Gastroesophageal sphincter (tissue), 4 donors: ENCODE results near the gene SYT7. TPM values are rescaled to one million over a fixed set of nuclear protein-coding genes. Genes with fewer than 3 reads are reported as not detected.

Source experiments
- ATAC-seq: fragments of 150-250 bp; one replicate; pipeline ENCODE4 v1.9.1; 2016; ENCODE audit warnings: mild to moderate bottlenecking, moderate library complexity
- H3K27ac ChIP-seq, 4 donors: fragments of 200-600 bp; sonication (generic) in 3 of 4; 1 replicate in 3 of 4; 2 replicates in 1 of 4; pipeline ENCODE4 v1.5.1; 2016 to 2019
- H3K27me3 ChIP-seq: fragments of 200-600 bp; sonication (generic); one replicate; pipeline ENCODE4 v1.5.1; 2019
- H3K36me3 ChIP-seq, 2 donors: fragments of 200-600 bp; sonication (generic); one replicate each; pipeline ENCODE4 v1.5.1; 2019; ENCODE audit warnings: control low read depth in 1 of 2
- H3K4me1 ChIP-seq, 3 donors: fragments of 200-600 bp; sonication (generic); 1 replicate in 2 of 3; 2 replicates in 1 of 3; pipeline ENCODE4 v1.5.1; 2016 to 2019; ENCODE audit warnings: control low read depth in 2 of 3
- H3K4me3 ChIP-seq, 2 donors: fragments of 200-600 bp; sonication (generic); one replicate each; pipeline ENCODE4 v1.5.1; 2019; ENCODE audit warnings: mild to moderate bottlenecking in 1 of 2, moderate library complexity in 1 of 2
- H3K9me3 ChIP-seq, 3 donors: fragments of 200-600 bp; sonication (generic); one replicate each; pipeline ENCODE4 v1.5.1; 2017 to 2019; ENCODE audit warnings: control low read depth in 2 of 3
- CTCF ChIP-seq, 4 experiments: fragments of 200-600 bp in 2 of 4; fragments of 450-650 bp in 2 of 4; sonication (generic) in 1 of 4; IDR thresholded peaks; one replicate each; pipeline ENCODE4 v1.5.1; 2017 to 2019; ENCODE audit warnings: antibody characterized with exemption in 4 of 4, mild to moderate bottlenecking in 2 of 4, moderate library complexity in 2 of 4
- EP300 ChIP-seq: sonication (generic); formaldehyde crosslinking; IDR thresholded peaks from one replicate; pipeline ENCODE4 v1.6.1; 2017; ENCODE audit warnings: antibody characterized with exemption, mild to moderate bottlenecking
- POLR2A ChIP-seq, 2 donors: fragments of 450-650 bp; IDR thresholded peaks; one replicate each; pipeline ENCODE4 v1.6.1; 2017; ENCODE audit warnings: antibody characterized with exemption in 2 of 2, mild to moderate bottlenecking in 2 of 2, moderate library complexity in 1 of 2
- POLR2AphosphoS5 ChIP-seq: sonication (generic); formaldehyde crosslinking; IDR thresholded peaks from one replicate; pipeline ENCODE4 v1.6.1; 2017; ENCODE audit warnings: antibody characterized with exemption
- WGBS, 2 donors: methylation state at CpG; one replicate each; pipeline ENCODE4 v1.1.5; 2018; ENCODE audit warnings: low coverage in 1 of 2; 5-methylcytosine and 5-hydroxymethylcytosine counted together
- total RNA-seq, 4 donors: library from RNA; depleted of rRNA; stranded (reverse); fragments of >200 nt; gene quantifications; one replicate each; pipeline ENCODE4 v1.1.0, GENCODE V29; 2016

Gene SYT7
- total RNA-seq, 4 donors from 2014 or later = 1.8 to 3.7 (median 3.1) TPM

GRCh38 chr11:61602775-61603569 lies 22.1 kb upstream of the SYT7 start:
- no peaks in the 10 kb centered on the region for H3K36me3 ChIP-seq
- H3K4me1 ChIP-seq = peaks cover 0 to 28% (median 5%) of the 10 kb centered on the region in 3 donors
- H3K4me3 ChIP-seq = no peak overlapping the region
- H3K27me3 ChIP-seq = peaks cover 52% of the 10 kb centered on the region
- WGBS, 2 donors = 31% methylated on average over 3 of the region's 20 CpGs; no CpG with 5 or more reads in 1 of the 2 donors
- peak; percentile 92 for ATAC-seq
- TF ChIP-seq POLR2AphosphoS5 = peak; percentile 66
- TF ChIP-seq POLR2A (IDR thresholded peaks at IDR 0.05) = no peak
- H3K27ac ChIP-seq = peak overlapping the region in 3 of 4 donors; percentile 62 to 66 (median 64)
- no peaks in the 10 kb centered on the region for H3K9me3 ChIP-seq

- TF ChIP-seq CTCF (IDR thresholded peaks at IDR 0.05) (no peak), POLR2A (IDR thresholded peaks at IDR 0.05) (no peak), EP300 (no peak), POLR2AphosphoS5 (no peak)
- 74 to 80% methylated on average over 2 to 3 of the region's 4 CpGs for WGBS, 2 donors
- H3K27me3 ChIP-seq = peaks cover 59% of the 10 kb centered on the region
Observed at GRCh38 chr11:61601512-61601911, 20.6 kb upstream of the SYT7 start.

GRCh38 chr11:61599968-61600710 lies 19.3 kb upstream of the SYT7 start:
- H3K27me3 ChIP-seq = peaks cover 61% of the 10 kb centered on the region
- ATAC-seq = no peak
- H3K4me3 ChIP-seq = no peak overlapping the region
- H3K27ac ChIP-seq = peak overlapping the region in 3 of 4 donors; percentile 43 to 71 (median 57)
- no peaks in the 10 kb centered on the region for H3K9me3 ChIP-seq
- TF ChIP-seq POLR2A (IDR thresholded peaks at IDR 0.05) = no peak
- TF ChIP-seq EP300 = no peak
- no peak for TF ChIP-seq POLR2AphosphoS5
- no peak for TF ChIP-seq CTCF (IDR thresholded peaks at IDR 0.05)
- no peaks in the 10 kb centered on the region for H3K36me3 ChIP-seq
- 86 to 100% methylated on average over 1 to 8 of the region's 13 CpGs for WGBS, 2 donors
- H3K4me1 ChIP-seq = peaks cover 0 to 40% (median 5%) of the 10 kb centered on the region in 3 donors

More at GRCh38 chr11:61601512-61601911, 20.6 kb upstream of the SYT7 start:
- Histone ChIP-seq H3K36me3 (no peaks in the 10 kb centered on the region), H3K4me1 (peaks cover 0 to 28% (median 5%) of the 10 kb centered on the region in 3 donors), H3K27ac (peak overlapping the region in 1 of 4 donors; percentile 64), H3K4me3 (no peak overlapping the region), H3K9me3 (no peaks in the 10 kb centered on the region)
- ATAC-seq = no peak

- Histone ChIP-seq H3K4me1 (peaks cover 0 to 50% (median 5%) of the 10 kb centered on the region in 3 donors), H3K9me3 (no peaks in the 10 kb centered on the region), H3K36me3 (no peaks in the 10 kb centered on the region), H3K27me3 (peaks cover 71% of the 10 kb centered on the region), H3K4me3 (no peak overlapping the region), H3K27ac (peak overlapping the region in 3 of 4 donors; percentile 43 to 71 (median 57))
- WGBS, 2 donors = 60 to 86% methylated on average over 1 of the region's 25 CpGs
- peak; percentile 40 for ATAC-seq
- TF ChIP-seq POLR2AphosphoS5 (no peak), POLR2A (IDR thresholded peaks at IDR 0.05) (no peak), EP300 (no peak), CTCF (IDR thresholded peaks at IDR 0.05) (no peak)
Observed at GRCh38 chr11:61598886-61599868, 18.3 kb upstream of the SYT7 start.
